ENCODE results near the gene PPIL6.

Gene PPIL6

GRCh38 chr6:109356237-109356636 is 84.2 kb downstream of the PPIL6 start:
- Histone ChIP-seq H2BK15ac (ENCODE audit: low read depth, poor library complexity, severe bottlenecking) (no peak overlapping the region), H3K4ac (ENCODE audit: low read depth in 1 of 2, low read length in 2 of 2) (no peak overlapping the region), H3K4me3 (ENCODE audit: insufficient read depth in 1 of 2, low read depth in 1 of 2, low read length in 2 of 2) (no peak overlapping the region), H4K8ac (ENCODE audit: low read length) (no peak overlapping the region), H3K18ac (ENCODE audit: low read depth in 1 of 2, low read length in 2 of 2) (no peak overlapping the region), H3K27ac (ENCODE audit: low read length, poor library complexity, severe bottlenecking) (no peak overlapping the region), H3K9ac (ENCODE audit: low read length) (no peak overlapping the region), H3K9me3 (ENCODE audit: control insufficient read depth, low read length) (peaks cover 23% of the 10 kb centered on the region), H3K23ac (ENCODE audit: low read length in 2 of 2) (no peak overlapping the region), H2AFZ (ENCODE audit: low read depth, low read length) (no peak overlapping the region), H3K79me1 (replicated peaks; ENCODE audit: low read length, poor library complexity, severe bottlenecking) (peaks cover 17% of the 10 kb centered on the region), H3K4me2 (ENCODE audit: low read length, poor library complexity, severe bottlenecking) (no peak overlapping the region), H2BK12ac (ENCODE audit: low read length in 2 of 2) (no peak overlapping the region), H3K27me3 (ENCODE audit: control insufficient read depth in 1 of 2, insufficient read depth in 1 of 2, low read length in 2 of 2) (no peaks in the 10 kb centered on the region), H2BK120ac (ENCODE audit: low read depth, low read length) (no peak overlapping the region), H2AK5ac (ENCODE audit: low read length, severe bottlenecking) (no peak overlapping the region), H3K14ac (ENCODE audit: low read length in 2 of 2) (no peak overlapping the region), H3K36me3 (ENCODE audit: control insufficient read depth in 1 of 2, insufficient read depth in 2 of 2, low read depth in 1 of 2, low read length in 2 of 2) (peaks cover 7 to 86% of the 10 kb centered on the region in 2 experiments), H2BK5ac (ENCODE audit: low read depth, low read length, poor library complexity, severe bottlenecking) (no peak overlapping the region), H4K91ac (ENCODE audit: low read length) (no peak overlapping the region), H3K4me1 (ENCODE audit: control insufficient read depth, insufficient read depth, low read depth, low read length) (no peaks in the 10 kb centered on the region)
- 100% methylated on average over 2 of the region's 3 CpGs for WGBS
- no peak for DNase-seq

GRCh38 chr6:109351231-109352130 is 88.9 kb downstream of the PPIL6 start:
- Histone ChIP-seq H3K79me1 (replicated peaks; ENCODE audit: low read length, poor library complexity, severe bottlenecking) (peaks cover 3% of the 10 kb centered on the region), H3K23ac (ENCODE audit: low read length in 2 of 2) (no peak overlapping the region), H3K27me3 (ENCODE audit: control insufficient read depth in 1 of 2, insufficient read depth in 1 of 2, low read length in 2 of 2) (no peaks in the 10 kb centered on the region), H2BK120ac (ENCODE audit: low read depth, low read length) (no peak overlapping the region), H3K36me3 (ENCODE audit: control insufficient read depth in 1 of 2, insufficient read depth in 2 of 2, low read depth in 1 of 2, low read length in 2 of 2) (peaks cover 4 to 45% of the 10 kb centered on the region in 2 experiments), H2AFZ (ENCODE audit: low read depth, low read length) (no peak overlapping the region), H3K27ac (ENCODE audit: low read length, poor library complexity, severe bottlenecking) (no peak overlapping the region), H2BK15ac (ENCODE audit: low read depth, poor library complexity, severe bottlenecking) (no peak overlapping the region), H3K4me1 (ENCODE audit: control insufficient read depth, insufficient read depth, low read depth, low read length) (no peaks in the 10 kb centered on the region), H3K14ac (ENCODE audit: low read length in 2 of 2) (no peak overlapping the region), H3K4ac (ENCODE audit: low read depth in 1 of 2, low read length in 2 of 2) (no peak overlapping the region), H2AK5ac (ENCODE audit: low read length, severe bottlenecking) (no peak overlapping the region), H3K9me3 (ENCODE audit: control insufficient read depth, low read length) (peaks cover 9% of the 10 kb centered on the region), H3K4me2 (ENCODE audit: low read length, poor library complexity, severe bottlenecking) (no peak overlapping the region), H3K18ac (ENCODE audit: low read depth in 1 of 2, low read length in 2 of 2) (no peak overlapping the region), H3K9ac (ENCODE audit: low read length) (no peak overlapping the region), H3K4me3 (ENCODE audit: insufficient read depth in 1 of 2, low read depth in 1 of 2, low read length in 2 of 2) (no peak overlapping the region), H2BK5ac (ENCODE audit: low read depth, low read length, poor library complexity, severe bottlenecking) (no peak overlapping the region), H4K91ac (ENCODE audit: low read length) (no peak overlapping the region), H2BK12ac (ENCODE audit: low read length in 2 of 2) (no peak overlapping the region), H4K8ac (ENCODE audit: low read length) (no peak overlapping the region)
- DNase-seq = peak; percentile 26
- WGBS = 100% methylated on average over 4 of the region's 5 CpGs

GRCh38 chr6:109349419-109349987 is 90.9 kb downstream of the PPIL6 start:
- Histone ChIP-seq H3K4me3 (ENCODE audit: insufficient read depth in 1 of 2, low read depth in 1 of 2, low read length in 2 of 2) (no peak overlapping the region), H4K8ac (ENCODE audit: low read length) (no peak overlapping the region), H3K18ac (ENCODE audit: low read depth in 1 of 2, low read length in 2 of 2) (peak overlapping the region in 1 of 2 experiments; percentile 42), H3K9ac (ENCODE audit: low read length) (peak overlapping the region; percentile 39), H2BK15ac (ENCODE audit: low read depth, poor library complexity, severe bottlenecking) (no peak overlapping the region), H3K27ac (ENCODE audit: low read length, poor library complexity, severe bottlenecking) (no peak overlapping the region), H3K4me1 (ENCODE audit: control insufficient read depth, insufficient read depth, low read depth, low read length) (no peaks in the 10 kb centered on the region), H3K27me3 (ENCODE audit: control insufficient read depth in 1 of 2, insufficient read depth in 1 of 2, low read length in 2 of 2) (no peaks in the 10 kb centered on the region), H3K9me3 (ENCODE audit: control insufficient read depth, low read length) (no peaks in the 10 kb centered on the region), H3K4ac (ENCODE audit: low read depth in 1 of 2, low read length in 2 of 2) (no peak overlapping the region), H3K36me3 (ENCODE audit: control insufficient read depth in 1 of 2, insufficient read depth in 2 of 2, low read depth in 1 of 2, low read length in 2 of 2) (peaks cover 0 to 26% of the 10 kb centered on the region in 2 experiments), H3K14ac (ENCODE audit: low read length in 2 of 2) (no peak overlapping the region), H2BK120ac (ENCODE audit: low read depth, low read length) (no peak overlapping the region), H3K79me1 (replicated peaks; ENCODE audit: low read length, poor library complexity, severe bottlenecking) (no peaks in the 10 kb centered on the region), H2BK12ac (ENCODE audit: low read length in 2 of 2) (no peak overlapping the region), H4K91ac (ENCODE audit: low read length) (no peak overlapping the region), H3K4me2 (ENCODE audit: low read length, poor library complexity, severe bottlenecking) (no peak overlapping the region), H2AK5ac (ENCODE audit: low read length, severe bottlenecking) (no peak overlapping the region), H2AFZ (ENCODE audit: low read depth, low read length) (no peak overlapping the region), H2BK5ac (ENCODE audit: low read depth, low read length, poor library complexity, severe bottlenecking) (no peak overlapping the region), H3K23ac (ENCODE audit: low read length in 2 of 2) (no peak overlapping the region)
- DNase-seq = peak; percentile 50
- 95% methylated on average over 2 of the region's 3 CpGs for WGBS

- no peak overlapping the region for H3K14ac ChIP-seq (ENCODE audit: low read length in 2 of 2)
- no peak overlapping the region for H2AK5ac ChIP-seq (ENCODE audit: low read length, severe bottlenecking)
- no peak overlapping the region for H4K8ac ChIP-seq (ENCODE audit: low read length)
- no peak overlapping the region for H3K18ac ChIP-seq (ENCODE audit: low read depth in 1 of 2, low read length in 2 of 2)
- no peaks in the 10 kb centered on the region for H3K27me3 ChIP-seq (ENCODE audit: control insufficient read depth in 1 of 2, insufficient read depth in 1 of 2, low read length in 2 of 2)
- no peak overlapping the region for H2BK12ac ChIP-seq (ENCODE audit: low read length in 2 of 2)
- DNase-seq = no peak
- H3K4me2 ChIP-seq (ENCODE audit: low read length, poor library complexity, severe bottlenecking) = no peak overlapping the region
- no peaks in the 10 kb centered on the region for H3K79me1 ChIP-seq (replicated peaks; ENCODE audit: low read length, poor library complexity, severe bottlenecking)
- no peak overlapping the region for H3K27ac ChIP-seq (ENCODE audit: low read length, poor library complexity, severe bottlenecking)
- no peak overlapping the region for H4K91ac ChIP-seq (ENCODE audit: low read length)
- no peak overlapping the region for H2BK120ac ChIP-seq (ENCODE audit: low read depth, low read length)
- no peaks in the 10 kb centered on the region for H3K4me1 ChIP-seq (ENCODE audit: control insufficient read depth, insufficient read depth, low read depth, low read length)
- H3K9me3 ChIP-seq (ENCODE audit: control insufficient read depth, low read length) = no peaks in the 10 kb centered on the region
- WGBS = 93% methylated on average over 8 of the region's 8 CpGs
- no peak overlapping the region for H2AFZ ChIP-seq (ENCODE audit: low read depth, low read length)
- no peak overlapping the region for H3K9ac ChIP-seq (ENCODE audit: low read length)
- peaks cover 0 to 16% of the 10 kb centered on the region in 2 experiments for H3K36me3 ChIP-seq (ENCODE audit: control insufficient read depth in 1 of 2, insufficient read depth in 2 of 2, low read depth in 1 of 2, low read length in 2 of 2)
- no peak overlapping the region for H3K23ac ChIP-seq (ENCODE audit: low read length in 2 of 2)
- H2BK5ac ChIP-seq (ENCODE audit: low read depth, low read length, poor library complexity, severe bottlenecking) = no peak overlapping the region
- no peak overlapping the region for H3K4me3 ChIP-seq (ENCODE audit: insufficient read depth in 1 of 2, low read depth in 1 of 2, low read length in 2 of 2)
- H2BK15ac ChIP-seq (ENCODE audit: low read depth, poor library complexity, severe bottlenecking) = no peak overlapping the region
- no peak overlapping the region for H3K4ac ChIP-seq (ENCODE audit: low read depth in 1 of 2, low read length in 2 of 2)
Observed at GRCh38 chr6:109348226-109348625, 92.2 kb downstream of the PPIL6 start.

All from mesenchymal stem cell (in vitro differentiated cells and primary cell).